Lung (tissue), 12 donors: ENCODE measurements around the gene RIOK1. TPM values are rescaled to one million over a fixed set of nuclear protein-coding genes. Genes with fewer than 3 reads are reported as not detected.
"Not testable (repeated sequence)": the region's sequence is repeated elsewhere in the genome, so short reads cannot be mapped to it uniquely, and the experiment has no call there.

Source experiments
- ATAC-seq: fragments of 200-7000 bp; cut with Tn5 transposase; one replicate; pipeline ENCODE4 v1.9.1; 2020; ENCODE audit warnings: moderate number of reproducible peaks; ENCODE audit not compliant: insufficient read depth, low FRiP score
- DNase-seq, 3 donors: peaks; one replicate each; pipeline ENCODE4 v3.0.0-alpha.2; 2013 to 2017
- H3K27ac ChIP-seq, 2 donors: one replicate each; pipeline ENCODE4 v1.5.1; 2013; ENCODE audit warnings: mild to moderate bottlenecking in 2 of 2, moderate library complexity in 2 of 2, control low read depth in 1 of 2, inconsistent platforms in 1 of 2, low read depth in 1 of 2, low read length in 1 of 2
- H3K27me3 ChIP-seq, 3 donors: one replicate each; pipeline ENCODE4 v1.5.1; 2013; ENCODE audit warnings: low read length in 2 of 3; ENCODE audit not compliant: control insufficient read depth in 3 of 3, insufficient read depth in 3 of 3
- H3K36me3 ChIP-seq, 4 donors: one replicate each; pipeline ENCODE4 v1.5.1; 2013; ENCODE audit warnings: low read length in 4 of 4, mild to moderate bottlenecking in 1 of 4, moderate library complexity in 1 of 4; ENCODE audit not compliant: control insufficient read depth in 4 of 4, insufficient read depth in 4 of 4
- H3K4me1 ChIP-seq, 5 donors: one replicate each; pipeline ENCODE4 v1.5.1; 2013; ENCODE audit warnings: low read length in 5 of 5, mild to moderate bottlenecking in 2 of 5, moderate library complexity in 1 of 5; ENCODE audit not compliant: control insufficient read depth in 5 of 5, insufficient read depth in 5 of 5
- H3K4me3 ChIP-seq: one replicate; pipeline ENCODE4 v1.5.1; 2013; ENCODE audit warnings: mild to moderate bottlenecking, control low read depth, moderate library complexity
- H3K9ac ChIP-seq, 2 donors: one replicate each; pipeline ENCODE4 v1.5.1; 2013; ENCODE audit warnings: low read length in 2 of 2, control low read depth in 1 of 2; ENCODE audit not compliant: insufficient read depth in 1 of 2
- H3K9me3 ChIP-seq, 4 donors: one replicate each; pipeline ENCODE4 v1.5.1; 2013; ENCODE audit warnings: low read length in 3 of 4, mild to moderate bottlenecking in 1 of 4, moderate library complexity in 1 of 4; ENCODE audit not compliant: control insufficient read depth in 4 of 4, insufficient read depth in 3 of 4
- CTCF ChIP-seq: IDR thresholded peaks from 2 replicates; pipeline ENCODE4 v1.5.1; 2012; ENCODE audit warnings: mild to moderate bottlenecking; ENCODE audit errors: control extremely low read depth, extremely low read depth
- WGBS, 2 donors: extraction: QIAGEN DNeasy Blood & Tissue Kit; methylation state at CpG; one replicate each; pipeline ENCODE4 v1.1.7; 2013; 5-methylcytosine and 5-hydroxymethylcytosine counted together
- polyA plus RNA-seq, 2 donors: library from polyadenylated mRNA; stranded (reverse); fragments of 200-250 nt; gene quantifications; one replicate each; pipeline ENCODE4 v1.2.1, GENCODE V29; 2013
- total RNA-seq, 2 donors: library from RNA; depleted of rRNA in 1 of 2; stranded (reverse); fragments of >200 nt in 1 of 2; gene quantifications; one replicate each; pipeline ENCODE4 v1.2.1, GENCODE V29; 2014 to 2021
- donor health status: control.
- donor health status: control.
- donor health status: Bipolar disorder and iron deficiency.
- donor health status: healthy.
- donor health status: DM: yes; HTN: yes; CAD: no.

Gene RIOK1
- total and polyA plus RNA-seq, 4 donors = 10.2 to 25.4 (median 15.1) TPM

GRCh38 chr6:7343546-7344475, 45.8 kb upstream of the RIOK1 start:
- ATAC-seq = no peak
- no peak overlapping the region for H3K4me3 ChIP-seq
- no peaks in the 10 kb centered on the region for H3K27me3 ChIP-seq
- no peak overlapping the region for H3K9ac ChIP-seq
- H3K9me3 ChIP-seq = peaks cover 0 to 1% (median 0%) of the 10 kb centered on the region in 4 donors
- WGBS, 2 donors = 86 to 88% methylated on average over 26 to 29 of the region's 29 CpGs
- no peak for DNase-seq
- H3K27ac ChIP-seq = no peak overlapping the region
- H3K4me1 ChIP-seq = peaks cover 0 to 5% (median 0%) of the 10 kb centered on the region in 5 donors
- no peak for TF ChIP-seq CTCF
- no peaks in the 10 kb centered on the region for H3K36me3 ChIP-seq

- not testable (repeated sequence) for H3K27me3 ChIP-seq, H3K4me1 ChIP-seq, H3K36me3 ChIP-seq, ATAC-seq, DNase-seq, H3K9me3 ChIP-seq, H3K4me3 ChIP-seq, H3K27ac ChIP-seq, H3K9ac ChIP-seq
- 79 to 87% methylated on average over 10 of the region's 10 CpGs for WGBS, 2 donors
Observed at GRCh38 chr6:7344773-7345450, 44.7 kb upstream of the RIOK1 start.

- H3K27ac ChIP-seq, DNase-seq, H3K9ac ChIP-seq, H3K4me1 ChIP-seq, H3K27me3 ChIP-seq, H3K36me3 ChIP-seq, H3K9me3 ChIP-seq, H3K4me3 ChIP-seq, ATAC-seq: not testable (repeated sequence)
- 61 to 62% methylated on average over 2 of the region's 2 CpGs for WGBS, 2 donors
Observed at GRCh38 chr6:7347551-7347997, 42.0 kb upstream of the RIOK1 start.

GRCh38 chr6:7350591-7350990, 39.0 kb upstream of the RIOK1 start:
- not testable (repeated sequence) for DNase-seq, H3K27ac ChIP-seq, H3K4me3 ChIP-seq, ATAC-seq, H3K9ac ChIP-seq, H3K4me1 ChIP-seq, H3K9me3 ChIP-seq, H3K36me3 ChIP-seq, H3K27me3 ChIP-seq
- 73 to 84% methylated on average over 1 of the region's 1 CpG for WGBS, 2 donors

GRCh38 chr6:7351916-7352315, 37.7 kb upstream of the RIOK1 start:
- 58 to 74% methylated on average over 3 of the region's 3 CpGs for WGBS, 2 donors
- not testable (repeated sequence) for H3K9ac ChIP-seq, H3K9me3 ChIP-seq, H3K36me3 ChIP-seq, ATAC-seq, H3K27ac ChIP-seq, H3K27me3 ChIP-seq, H3K4me3 ChIP-seq, DNase-seq, H3K4me1 ChIP-seq
